D721Med (cell line): ENCODE results near the gene CMTR1.

Experiments
- DNase-seq: peaks from one replicate; pipeline ENCODE4 v3.0.0; 2011; ENCODE audit warnings: low spot score; ENCODE audit not compliant: insufficient read length
- FAIRE-seq: peaks from 2 replicates; lab custom pipeline; 2011; peaks lifted over from hg19 to GRCh38; lab: Jason Lieb, UNC
- TF ChIP-seq, protein P1 (sequence below): IDR thresholded peaks from 2 replicates; pipeline ENCODE4 v1.5.1; 2012; ENCODE audit warnings: mild to moderate bottlenecking, control low read depth; ENCODE audit not compliant: insufficient read depth; ENCODE audit errors: missing control alignments

CMTR1 gene

DNA sequence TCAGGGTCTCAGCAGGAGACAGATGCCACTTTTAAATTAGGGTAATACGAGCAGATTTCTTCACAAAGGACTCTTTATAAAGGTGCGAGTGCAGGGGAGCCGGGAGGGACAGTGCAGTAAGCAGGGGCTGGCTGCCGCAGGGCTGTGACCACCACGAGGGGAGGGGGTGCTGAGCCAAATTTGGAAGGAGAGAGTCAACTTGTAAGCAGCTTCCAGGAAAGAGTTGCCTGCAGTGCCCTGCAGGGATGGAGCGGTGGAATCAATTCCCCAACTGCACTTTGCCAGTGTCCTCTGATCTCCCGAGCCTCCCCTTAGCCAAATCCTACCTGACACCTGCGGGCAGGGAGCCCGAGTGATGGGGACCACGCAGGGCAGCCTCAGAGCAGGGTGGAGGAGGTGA, 80.6 kb downstream of the CMTR1 start:
- FAIRE-seq (no peak), DNase-seq (no peak)
- TF ChIP-seq, protein P1, sequence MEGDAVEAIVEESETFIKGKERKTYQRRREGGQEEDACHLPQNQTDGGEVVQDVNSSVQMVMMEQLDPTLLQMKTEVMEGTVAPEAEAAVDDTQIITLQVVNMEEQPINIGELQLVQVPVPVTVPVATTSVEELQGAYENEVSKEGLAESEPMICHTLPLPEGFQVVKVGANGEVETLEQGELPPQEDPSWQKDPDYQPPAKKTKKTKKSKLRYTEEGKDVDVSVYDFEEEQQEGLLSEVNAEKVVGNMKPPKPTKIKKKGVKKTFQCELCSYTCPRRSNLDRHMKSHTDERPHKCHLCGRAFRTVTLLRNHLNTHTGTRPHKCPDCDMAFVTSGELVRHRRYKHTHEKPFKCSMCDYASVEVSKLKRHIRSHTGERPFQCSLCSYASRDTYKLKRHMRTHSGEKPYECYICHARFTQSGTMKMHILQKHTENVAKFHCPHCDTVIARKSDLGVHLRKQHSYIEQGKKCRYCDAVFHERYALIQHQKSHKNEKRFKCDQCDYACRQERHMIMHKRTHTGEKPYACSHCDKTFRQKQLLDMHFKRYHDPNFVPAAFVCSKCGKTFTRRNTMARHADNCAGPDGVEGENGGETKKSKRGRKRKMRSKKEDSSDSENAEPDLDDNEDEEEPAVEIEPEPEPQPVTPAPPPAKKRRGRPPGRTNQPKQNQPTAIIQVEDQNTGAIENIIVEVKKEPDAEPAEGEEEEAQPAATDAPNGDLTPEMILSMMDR: no peak

DNA sequence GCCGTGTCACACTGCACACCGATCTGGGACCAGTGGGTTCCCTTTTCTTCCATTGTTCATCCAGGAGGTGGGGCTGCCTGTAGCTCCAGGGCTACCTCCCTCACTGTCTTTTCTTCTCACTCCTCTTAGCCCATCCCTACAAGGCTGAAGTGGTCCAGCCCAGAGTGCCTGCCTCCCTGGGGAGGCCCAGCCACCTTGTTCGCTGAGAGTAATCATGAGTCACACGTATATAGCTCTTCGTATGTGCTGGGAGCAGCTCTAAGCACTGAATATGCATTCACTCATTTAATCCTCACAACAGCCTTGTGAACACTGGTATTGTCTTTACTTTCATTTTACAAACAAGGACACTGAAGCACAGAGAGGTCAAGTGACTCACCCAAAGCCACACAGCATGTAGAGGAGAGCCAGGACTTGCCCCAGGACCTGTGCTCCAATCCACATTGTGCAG, 81.3 kb downstream of the CMTR1 start:
- DNase-seq: no peak
- no peak for FAIRE-seq
- TF ChIP-seq, protein P1: no peak

DNA sequence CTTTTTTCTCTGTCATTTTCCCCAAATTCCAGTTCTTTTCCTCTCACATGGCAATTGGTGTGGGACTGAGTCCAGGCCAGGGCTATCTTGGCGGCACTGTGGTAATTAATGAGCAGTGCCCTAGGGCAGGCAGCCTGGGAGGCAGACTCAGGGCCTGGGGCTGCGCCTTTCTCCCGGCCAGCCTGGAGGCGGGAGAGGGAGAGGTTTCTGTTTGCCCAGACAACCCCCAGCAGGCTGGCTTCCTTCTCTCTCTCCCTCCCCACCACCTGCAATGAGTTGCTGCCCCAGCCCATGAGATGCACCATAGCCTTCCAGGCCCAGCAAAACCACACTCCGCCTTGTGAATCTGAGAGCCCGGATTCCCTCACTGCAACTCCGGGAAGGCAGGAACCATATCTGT, 81.8 kb downstream of the CMTR1 start:
- TF ChIP-seq, protein P1: no peak
- DNase-seq (no peak), FAIRE-seq (no peak)

DNA sequence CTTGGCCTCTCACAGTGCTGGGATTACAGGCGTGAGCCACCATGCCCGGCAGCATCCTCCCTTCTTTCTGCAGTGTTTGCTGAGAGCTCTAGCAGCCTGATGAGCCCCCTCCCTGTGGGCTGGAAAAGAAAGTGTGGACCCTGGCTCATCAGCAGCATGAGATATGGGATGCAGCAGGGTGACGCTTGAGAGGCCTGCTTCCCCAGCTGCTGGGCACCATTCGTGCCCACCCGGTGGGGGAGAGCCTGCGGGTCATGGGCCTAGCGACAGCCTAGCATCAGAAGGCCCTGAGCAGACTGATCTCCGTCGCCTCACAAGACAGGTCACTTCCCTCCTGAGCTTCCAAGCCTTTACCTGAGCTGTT, 82.7 kb downstream of the CMTR1 start:
- FAIRE-seq: no peak
- TF ChIP-seq, protein P1: no peak
- DNase-seq: no peak

DNA sequence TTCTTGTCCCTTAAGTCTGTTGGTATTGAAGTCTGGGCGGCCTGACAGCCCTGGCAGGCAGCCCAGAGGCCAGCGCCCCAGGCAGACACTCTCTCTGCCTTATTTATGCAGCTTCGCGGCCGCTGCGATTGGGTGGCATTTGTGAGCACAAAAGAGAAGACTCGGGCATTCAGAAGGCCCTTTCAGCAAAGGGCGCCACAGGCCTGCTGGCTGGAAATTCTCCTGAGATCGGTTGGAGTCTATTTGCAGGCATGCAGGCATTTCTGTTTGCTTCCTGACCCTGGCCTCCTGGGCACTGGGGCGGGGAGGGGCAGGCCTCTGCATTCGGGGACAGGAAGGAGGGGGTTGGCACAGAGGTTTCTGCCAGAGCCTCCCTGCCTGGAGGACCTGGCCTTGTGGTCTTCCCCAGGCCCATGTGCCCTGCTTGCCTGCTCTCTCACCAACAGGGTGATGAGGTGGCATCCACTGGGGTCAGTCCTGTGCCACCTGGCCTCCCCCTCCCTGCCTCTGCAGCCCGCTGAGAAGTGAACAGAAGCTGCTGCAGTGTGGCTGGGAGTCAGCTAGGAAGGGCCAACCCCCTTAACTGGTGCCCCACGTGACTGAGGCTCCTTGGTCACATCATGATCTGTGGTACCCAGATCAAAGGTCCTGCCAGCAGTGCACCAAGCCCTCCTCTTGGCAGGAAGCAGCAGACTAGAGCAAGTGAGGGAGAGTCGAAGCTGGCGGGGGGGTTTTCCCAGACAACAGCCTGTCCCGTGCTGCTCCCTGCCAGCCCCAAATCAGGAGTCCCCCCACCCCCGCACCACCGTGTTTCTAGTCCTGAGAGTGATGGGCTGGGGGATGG, 83.3 kb downstream of the CMTR1 start:
- no peak for FAIRE-seq
- TF ChIP-seq, protein P1: no peak
- DNase-seq: no peak

DNA sequence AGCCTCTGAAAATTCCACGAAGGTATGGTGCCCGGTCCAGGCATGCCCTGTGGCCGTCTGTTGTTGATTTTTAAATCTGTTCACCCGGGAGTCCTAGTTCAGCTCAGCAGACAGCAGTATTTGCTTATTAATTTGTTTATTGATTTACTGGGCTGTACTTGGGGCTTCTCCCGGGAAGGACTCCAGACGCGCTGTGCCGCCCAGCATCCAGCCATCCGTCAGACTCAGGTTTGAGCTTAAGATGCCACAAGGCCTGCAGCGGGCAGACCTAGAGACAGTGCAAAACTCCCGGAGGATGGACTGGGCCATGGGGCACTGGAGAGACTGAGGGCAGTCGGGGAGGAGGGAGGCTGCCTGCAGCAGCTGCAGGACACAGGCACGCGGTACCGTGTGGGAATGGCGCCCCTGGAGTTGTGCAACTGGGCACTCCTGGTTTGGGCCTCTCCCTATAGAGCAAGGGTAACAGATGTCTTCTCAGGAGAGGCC, 83.9 kb downstream of the CMTR1 start:
- FAIRE-seq (no peak), DNase-seq (no peak)
- TF ChIP-seq, protein P1: no peak

DNA sequence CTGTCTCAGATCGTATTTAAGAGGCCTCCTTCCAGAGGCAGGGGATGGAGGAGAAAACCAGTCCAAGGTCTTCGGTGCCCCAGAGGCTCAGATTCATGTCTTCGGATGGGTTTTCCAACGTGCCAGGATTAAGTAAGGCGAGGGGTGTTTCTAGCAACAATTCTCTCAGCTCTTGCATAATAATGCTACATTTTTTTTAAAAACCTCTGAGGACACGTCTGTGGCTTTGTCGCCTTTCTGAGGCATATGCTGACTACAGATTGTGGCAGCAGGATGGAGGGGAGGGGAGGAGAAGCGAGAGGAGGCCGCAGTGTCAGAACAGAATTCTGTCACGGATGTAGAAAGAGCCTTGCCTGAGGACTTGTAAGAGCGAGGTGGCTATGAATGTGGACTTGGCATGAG, 84.4 kb downstream of the CMTR1 start:
- FAIRE-seq: no peak
- DNase-seq: no peak
- TF ChIP-seq, protein P1: no peak
